Hepatocyte (in vitro differentiated cells): Measurements from ENCODE around the gene HTRA2.

Experiments
- CTCF ChIP-seq: fragments of 200-600 bp; sonication (generic); IDR thresholded peaks from 2 replicates; pipeline ENCODE4 v1.5.1; 2016; ENCODE audit warnings: antibody characterized with exemption, mild to moderate bottlenecking; ENCODE audit not compliant: poor library complexity
- EZH2 ChIP-seq: fragments of 200-600 bp; sonication (generic); IDR thresholded peaks from 2 replicates; pipeline ENCODE4 v1.6.1; 2016; ENCODE audit warnings: antibody characterized with exemption, mild to moderate bottlenecking, borderline replicate concordance
- EZH2phosphoT487 ChIP-seq: fragments of 200-600 bp; sonication (generic); IDR thresholded peaks from one replicate; pipeline ENCODE4 v1.6.1; 2018; ENCODE audit warnings: antibody characterized with exemption, mild to moderate bottlenecking, low read depth, moderate library complexity; ENCODE audit not compliant: unreplicated experiment, severe bottlenecking

- TF ChIP-seq CTCF (no peak), EZH2phosphoT487 (no peak), EZH2 (no peak)
Measured at GRCh38 chr2:74575320-74575719, 45.6 kb downstream of the HTRA2 start.
